Hepatocyte (in vitro differentiated cells): ENCODE results near the gene PRSS48. TPM values are rescaled to one million over a fixed set of nuclear protein-coding genes. Genes with fewer than 3 reads are reported as not detected.
"Not testable (repeated sequence)": the region's sequence is repeated elsewhere in the genome, so short reads cannot be mapped to it uniquely, and the experiment has no call there.

ENCODE experiments used
- DNase-seq: peaks from one replicate; pipeline ENCODE4 v3.0.0-alpha.2; 2016; ENCODE audit warnings: low spot score
- H2AFZ ChIP-seq: fragments of 200-600 bp; sonication (generic); 2 replicates; pipeline ENCODE4 v1.6.0; 2016; ENCODE audit warnings: antibody characterized with exemption, mild to moderate bottlenecking
- H3K27ac ChIP-seq: fragments of 200-600 bp; sonication (generic); 2 replicates; pipeline ENCODE4 v1.5.1; 2016; ENCODE audit warnings: mild to moderate bottlenecking
- H3K27me3 ChIP-seq: fragments of 200-600 bp; sonication (generic); 2 replicates; pipeline ENCODE4 v1.6.1; 2016
- H3K36me3 ChIP-seq: fragments of 200-600 bp; sonication (generic); replicated peaks from 2 replicates; pipeline ENCODE4 v1.5.1; 2016; ENCODE audit warnings: low read depth; ENCODE audit not compliant: insufficient read depth
- H3K4me1 ChIP-seq: fragments of 200-600 bp; sonication (generic); 2 replicates; pipeline ENCODE4 v1.5.1; 2016; ENCODE audit warnings: mild to moderate bottlenecking, moderate library complexity; ENCODE audit not compliant: insufficient read depth
- H3K4me2 ChIP-seq: fragments of 200-600 bp; sonication (generic); 2 replicates; pipeline ENCODE4 v1.6.0; 2016
- H3K4me3 ChIP-seq: fragments of 200-600 bp; sonication (generic); 2 replicates; pipeline ENCODE4 v1.5.1; 2016; ENCODE audit warnings: mild to moderate bottlenecking
- H3K79me2 ChIP-seq: fragments of 200-600 bp; sonication (generic); 2 replicates; pipeline ENCODE4 v1.6.0; 2017; ENCODE audit warnings: mild to moderate bottlenecking
- H3K9me2 ChIP-seq: fragments of 200-600 bp; sonication (generic); replicated peaks from 2 replicates; pipeline ENCODE4 v1.6.0; 2017; ENCODE audit warnings: mild to moderate bottlenecking; ENCODE audit not compliant: insufficient read depth
- H3K9me3 ChIP-seq: fragments of 200-600 bp; sonication (generic); 2 replicates; pipeline ENCODE4 v1.5.1; 2016; ENCODE audit warnings: low read depth, mild to moderate bottlenecking
- H4K20me1 ChIP-seq: fragments of 200-600 bp; sonication (generic); 2 replicates; pipeline ENCODE4 v1.6.0; 2016; ENCODE audit warnings: mild to moderate bottlenecking; ENCODE audit not compliant: insufficient read depth, poor library complexity, severe bottlenecking
- EZH2 ChIP-seq: fragments of 200-600 bp; sonication (generic); IDR thresholded peaks from 2 replicates; pipeline ENCODE4 v1.6.1; 2016; ENCODE audit warnings: antibody characterized with exemption, mild to moderate bottlenecking, borderline replicate concordance
- EZH2phosphoT487 ChIP-seq: fragments of 200-600 bp; sonication (generic); IDR thresholded peaks from one replicate; pipeline ENCODE4 v1.6.1; 2018; ENCODE audit warnings: antibody characterized with exemption, mild to moderate bottlenecking, low read depth, moderate library complexity; ENCODE audit not compliant: unreplicated experiment, severe bottlenecking
- WGBS: methylation state at CpG from one replicate; pipeline ENCODE4 v1.1.6; 2016; ENCODE audit warnings: low lambda C conversion rate; ENCODE audit errors: missing lambda C conversion rate; 5-methylcytosine and 5-hydroxymethylcytosine counted together
- polyA plus RNA-seq: library from polyadenylated mRNA; unstranded; fragments of >200 nt; fragmentation: Nextera tagmentation; extraction: Ambion mirVana; gene quantifications from 2 replicates; pipeline ENCODE4 v1.2.1, GENCODE V29; 2016
- total RNA-seq: library from RNA; depleted of rRNA; stranded (reverse); fragments of >200 nt; gene quantifications from 2 replicates; pipeline ENCODE4 v1.2.3, GENCODE V29; 2014
- TF ChIP-seq, protein P1 (sequence below): fragments of 200-600 bp; sonication (generic); IDR thresholded peaks from 2 replicates; pipeline ENCODE4 v1.5.1; 2016; ENCODE audit warnings: antibody characterized with exemption, mild to moderate bottlenecking; ENCODE audit not compliant: poor library complexity

The PRSS48 gene
- total and polyA plus RNA-seq, 2 experiments from 2014 or later, result 0.79 TPM; not detected in 1

GRCh38 chr4:151266497-151266896 is 10.5 kb upstream of the PRSS48 start:
- no peaks in the 10 kb centered on the region for H4K20me1 ChIP-seq
- H3K4me2 ChIP-seq, result no peak overlapping the region
- H3K27me3 ChIP-seq, result no peaks in the 10 kb centered on the region
- 90% methylated on average over 1 of the region's 1 CpG for WGBS
- H3K36me3 ChIP-seq, result no peaks in the 10 kb centered on the region
- H3K79me2 ChIP-seq, result peaks cover 47% of the 10 kb centered on the region
- TF ChIP-seq EZH2 (no peak), EZH2phosphoT487 (no peak)
- TF ChIP-seq, protein P1, sequence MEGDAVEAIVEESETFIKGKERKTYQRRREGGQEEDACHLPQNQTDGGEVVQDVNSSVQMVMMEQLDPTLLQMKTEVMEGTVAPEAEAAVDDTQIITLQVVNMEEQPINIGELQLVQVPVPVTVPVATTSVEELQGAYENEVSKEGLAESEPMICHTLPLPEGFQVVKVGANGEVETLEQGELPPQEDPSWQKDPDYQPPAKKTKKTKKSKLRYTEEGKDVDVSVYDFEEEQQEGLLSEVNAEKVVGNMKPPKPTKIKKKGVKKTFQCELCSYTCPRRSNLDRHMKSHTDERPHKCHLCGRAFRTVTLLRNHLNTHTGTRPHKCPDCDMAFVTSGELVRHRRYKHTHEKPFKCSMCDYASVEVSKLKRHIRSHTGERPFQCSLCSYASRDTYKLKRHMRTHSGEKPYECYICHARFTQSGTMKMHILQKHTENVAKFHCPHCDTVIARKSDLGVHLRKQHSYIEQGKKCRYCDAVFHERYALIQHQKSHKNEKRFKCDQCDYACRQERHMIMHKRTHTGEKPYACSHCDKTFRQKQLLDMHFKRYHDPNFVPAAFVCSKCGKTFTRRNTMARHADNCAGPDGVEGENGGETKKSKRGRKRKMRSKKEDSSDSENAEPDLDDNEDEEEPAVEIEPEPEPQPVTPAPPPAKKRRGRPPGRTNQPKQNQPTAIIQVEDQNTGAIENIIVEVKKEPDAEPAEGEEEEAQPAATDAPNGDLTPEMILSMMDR, result no peak
- no peaks in the 10 kb centered on the region for H3K9me3 ChIP-seq
- H3K9me2 ChIP-seq, result no peaks in the 10 kb centered on the region
- H3K4me3 ChIP-seq, result no peak overlapping the region
- H3K27ac ChIP-seq, result peak overlapping the region; percentile 28
- DNase-seq, result no peak
- H3K4me1 ChIP-seq, result peaks cover 7% of the 10 kb centered on the region
- H2AFZ ChIP-seq, result no peak overlapping the region

GRCh38 chr4:151267104-151267503 is 9.9 kb upstream of the PRSS48 start:
- 67% methylated on average over 4 of the region's 4 CpGs for WGBS
- H3K4me3 ChIP-seq, result no peak overlapping the region

DNA sequence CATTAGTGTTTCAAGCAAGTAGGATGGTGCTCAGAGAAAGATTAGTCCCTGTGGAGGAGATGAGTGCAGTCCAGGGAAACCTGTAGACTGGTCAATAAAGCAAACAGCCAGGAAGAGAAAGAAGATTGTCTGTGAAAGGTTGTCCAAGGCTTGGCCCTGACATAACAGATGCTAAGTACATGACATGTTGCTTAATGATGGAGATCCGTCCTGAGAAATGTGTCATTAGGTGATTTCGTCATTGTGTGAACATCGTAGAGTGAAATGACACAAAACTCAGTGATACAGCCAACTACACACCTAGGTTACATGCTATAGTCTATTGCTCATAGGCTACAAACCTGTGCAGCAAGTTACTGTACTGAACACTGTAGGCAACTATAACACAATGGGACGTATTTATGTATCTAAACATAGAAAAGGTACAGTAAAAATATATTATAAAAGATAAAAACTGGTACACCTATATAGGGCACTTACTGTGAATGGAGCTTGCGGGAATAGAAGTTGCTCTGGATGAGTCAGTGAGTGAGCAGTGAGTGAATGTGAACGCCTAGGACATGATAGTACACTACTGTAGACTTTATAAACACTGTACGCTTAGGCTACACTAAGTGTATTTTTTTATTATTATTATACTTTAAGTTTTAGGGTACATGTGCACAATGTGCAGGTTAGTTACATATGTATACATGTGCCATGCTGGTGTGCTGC is 9.0 kb upstream of the PRSS48 start:
- no peaks in the 10 kb centered on the region for H4K20me1 ChIP-seq
- H3K27ac ChIP-seq, result peak overlapping the region; percentile 8
- DNase-seq, result peak; percentile 13
- TF ChIP-seq EZH2phosphoT487 (no peak), EZH2 (no peak)
- TF ChIP-seq, protein P1, result no peak
- no peaks in the 10 kb centered on the region for H3K9me3 ChIP-seq
- peaks cover 52% of the 10 kb centered on the region for H3K79me2 ChIP-seq
- no peak overlapping the region for H2AFZ ChIP-seq
- WGBS, result 88% methylated on average over 7 of the region's 7 CpGs
- no peaks in the 10 kb centered on the region for H3K36me3 ChIP-seq
- peaks cover 7% of the 10 kb centered on the region for H3K4me1 ChIP-seq
- H3K4me2 ChIP-seq, result no peak overlapping the region
- H3K27me3 ChIP-seq, result no peaks in the 10 kb centered on the region
- H3K9me2 ChIP-seq, result no peaks in the 10 kb centered on the region
- H3K4me3 ChIP-seq, result no peak overlapping the region

More at GRCh38 chr4:151267104-151267503, 9.9 kb upstream of the PRSS48 start:
- TF ChIP-seq, protein P1, result no peak
- TF ChIP-seq EZH2phosphoT487, result no peak
- no peak for TF ChIP-seq EZH2
- no peak for DNase-seq
- no peaks in the 10 kb centered on the region for H4K20me1 ChIP-seq
- H3K4me2 ChIP-seq, result peak overlapping the region; percentile 4
- H3K9me3 ChIP-seq, result no peaks in the 10 kb centered on the region
- H3K27me3 ChIP-seq, result no peaks in the 10 kb centered on the region
- H3K9me2 ChIP-seq, result no peaks in the 10 kb centered on the region
- peak overlapping the region; percentile 28 for H3K27ac ChIP-seq
- H3K36me3 ChIP-seq, result no peaks in the 10 kb centered on the region
- no peak overlapping the region for H2AFZ ChIP-seq
- peaks cover 47% of the 10 kb centered on the region for H3K79me2 ChIP-seq
- peaks cover 7% of the 10 kb centered on the region for H3K4me1 ChIP-seq

GRCh38 chr4:151268905-151269304 is 8.1 kb upstream of the PRSS48 start:
- H3K9me2 ChIP-seq, H3K27ac ChIP-seq, H3K27me3 ChIP-seq, H3K4me2 ChIP-seq, H3K36me3 ChIP-seq, H3K4me3 ChIP-seq, H4K20me1 ChIP-seq, H3K4me1 ChIP-seq, H3K9me3 ChIP-seq, H2AFZ ChIP-seq, DNase-seq: not testable (repeated sequence)
- H3K79me2 ChIP-seq, result peaks cover 48% of the 10 kb centered on the region
